Mesenchymal stem cell (in vitro differentiated cells and primary cell): ENCODE data around the gene HOXB13.

Experiments
- DNase-seq: peaks from one replicate; pipeline ENCODE4 v3.0.0-alpha.2; 2013
- H2AFZ ChIP-seq: one replicate; pipeline ENCODE4 v1.6.1; 2013; ENCODE audit warnings: low read depth, mild to moderate bottlenecking, control low read depth, inconsistent platforms, low read length, moderate library complexity
- H2AK5ac ChIP-seq: 2 replicates; pipeline ENCODE4 v1.6.1; 2013; ENCODE audit warnings: low read length, moderate library complexity, mild to moderate bottlenecking, inconsistent platforms; ENCODE audit not compliant: severe bottlenecking
- H2BK120ac ChIP-seq: one replicate; pipeline ENCODE4 v1.6.1; 2013; ENCODE audit warnings: low read depth, mild to moderate bottlenecking, inconsistent platforms, low read length, moderate library complexity
- H2BK12ac ChIP-seq, 2 experiments: one replicate each; pipeline ENCODE4 v1.6.1; 2013; ENCODE audit warnings: inconsistent platforms in 2 of 2, low read length in 2 of 2, mild to moderate bottlenecking in 2 of 2, moderate library complexity in 2 of 2, control low read depth in 1 of 2
- H2BK15ac ChIP-seq: one replicate; pipeline ENCODE4 v1.6.1; 2013; ENCODE audit warnings: mild to moderate bottlenecking, low read depth, inconsistent platforms; ENCODE audit not compliant: poor library complexity, severe bottlenecking
- H2BK5ac ChIP-seq: 2 replicates; pipeline ENCODE4 v1.6.1; 2013; ENCODE audit warnings: low read depth, mild to moderate bottlenecking, low read length, control low read depth, inconsistent platforms; ENCODE audit not compliant: poor library complexity, severe bottlenecking
- H3K14ac ChIP-seq, 2 experiments: one replicate each; pipeline ENCODE4 v1.6.1; 2013; ENCODE audit warnings: inconsistent platforms in 2 of 2, low read length in 2 of 2, control low read depth in 1 of 2, mild to moderate bottlenecking in 1 of 2, moderate library complexity in 1 of 2
- H3K18ac ChIP-seq, 2 experiments: one replicate each; pipeline ENCODE4 v1.6.1; 2013; ENCODE audit warnings: inconsistent platforms in 2 of 2, low read length in 2 of 2, control low read depth in 1 of 2, low read depth in 1 of 2, mild to moderate bottlenecking in 1 of 2
- H3K23ac ChIP-seq, 2 experiments: one replicate each; pipeline ENCODE4 v1.6.1; 2013; ENCODE audit warnings: inconsistent platforms in 2 of 2, low read length in 2 of 2, mild to moderate bottlenecking in 2 of 2, moderate library complexity in 2 of 2, control low read depth in 1 of 2
- H3K27ac ChIP-seq: 2 replicates; pipeline ENCODE4 v1.5.1; 2013; ENCODE audit warnings: mild to moderate bottlenecking, moderate library complexity, low read length, control low read depth, inconsistent platforms; ENCODE audit not compliant: poor library complexity, severe bottlenecking
- H3K27me3 ChIP-seq, 2 experiments: 2 replicates each; pipeline versions ENCODE4 v1.6.1 to v1.7.0; 2013; ENCODE audit warnings: low read length in 2 of 2, mild to moderate bottlenecking in 2 of 2, moderate library complexity in 2 of 2, control low read depth in 1 of 2, inconsistent platforms in 1 of 2; ENCODE audit not compliant: control insufficient read depth in 1 of 2, insufficient read depth in 1 of 2
- H3K36me3 ChIP-seq, 2 experiments: 2 replicates each; pipeline versions ENCODE4 v1.6.1 to v1.7.0; 2013; ENCODE audit warnings: low read length in 2 of 2, control low read depth in 1 of 2, inconsistent platforms in 1 of 2, low read depth in 1 of 2, mild to moderate bottlenecking in 1 of 2; ENCODE audit not compliant: insufficient read depth in 2 of 2, control insufficient read depth in 1 of 2
- H3K4ac ChIP-seq, 2 experiments: one replicate each; pipeline ENCODE4 v1.6.1; 2013; ENCODE audit warnings: inconsistent platforms in 2 of 2, low read length in 2 of 2, mild to moderate bottlenecking in 2 of 2, moderate library complexity in 2 of 2, control low read depth in 1 of 2, low read depth in 1 of 2
- H3K4me1 ChIP-seq: 2 replicates; pipeline ENCODE4 v1.6.1; 2013; ENCODE audit warnings: low read depth, low read length, control low read depth; ENCODE audit not compliant: control insufficient read depth, insufficient read depth
- H3K4me2 ChIP-seq: 2 replicates; pipeline ENCODE4 v1.6.1; 2013; ENCODE audit warnings: low read length, mild to moderate bottlenecking, inconsistent platforms; ENCODE audit not compliant: poor library complexity, severe bottlenecking
- H3K4me3 ChIP-seq, 2 experiments: 2 replicates each; pipeline versions ENCODE4 v1.5.1 to v1.7.0; 2013; ENCODE audit warnings: low read length in 2 of 2, mild to moderate bottlenecking in 2 of 2, control low read depth in 1 of 2, low read depth in 1 of 2; ENCODE audit not compliant: insufficient read depth in 1 of 2
- H3K79me1 ChIP-seq: replicated peaks from 2 replicates; pipeline ENCODE4 v1.6.1; 2013; ENCODE audit warnings: mild to moderate bottlenecking, control low read depth, low read length, inconsistent platforms; ENCODE audit not compliant: poor library complexity, severe bottlenecking
- H3K9ac ChIP-seq: 2 replicates; pipeline ENCODE4 v1.7.0; 2013; ENCODE audit warnings: mild to moderate bottlenecking, low read length, moderate library complexity
- H3K9me3 ChIP-seq: 2 replicates; pipeline ENCODE4 v1.7.0; 2013; ENCODE audit warnings: mild to moderate bottlenecking, low read length; ENCODE audit not compliant: control insufficient read depth
- H4K8ac ChIP-seq: one replicate; pipeline ENCODE4 v1.6.1; 2013; ENCODE audit warnings: inconsistent platforms, mild to moderate bottlenecking, low read length, moderate library complexity
- H4K91ac ChIP-seq: one replicate; pipeline ENCODE4 v1.6.1; 2013; ENCODE audit warnings: mild to moderate bottlenecking, low read length, inconsistent platforms
- WGBS: methylation state at CpG from one replicate; pipeline ENCODE4 v1.1.7; 2013; ENCODE audit warnings: mixed read lengths; 5-methylcytosine and 5-hydroxymethylcytosine counted together

The HOXB13 gene

DNA sequence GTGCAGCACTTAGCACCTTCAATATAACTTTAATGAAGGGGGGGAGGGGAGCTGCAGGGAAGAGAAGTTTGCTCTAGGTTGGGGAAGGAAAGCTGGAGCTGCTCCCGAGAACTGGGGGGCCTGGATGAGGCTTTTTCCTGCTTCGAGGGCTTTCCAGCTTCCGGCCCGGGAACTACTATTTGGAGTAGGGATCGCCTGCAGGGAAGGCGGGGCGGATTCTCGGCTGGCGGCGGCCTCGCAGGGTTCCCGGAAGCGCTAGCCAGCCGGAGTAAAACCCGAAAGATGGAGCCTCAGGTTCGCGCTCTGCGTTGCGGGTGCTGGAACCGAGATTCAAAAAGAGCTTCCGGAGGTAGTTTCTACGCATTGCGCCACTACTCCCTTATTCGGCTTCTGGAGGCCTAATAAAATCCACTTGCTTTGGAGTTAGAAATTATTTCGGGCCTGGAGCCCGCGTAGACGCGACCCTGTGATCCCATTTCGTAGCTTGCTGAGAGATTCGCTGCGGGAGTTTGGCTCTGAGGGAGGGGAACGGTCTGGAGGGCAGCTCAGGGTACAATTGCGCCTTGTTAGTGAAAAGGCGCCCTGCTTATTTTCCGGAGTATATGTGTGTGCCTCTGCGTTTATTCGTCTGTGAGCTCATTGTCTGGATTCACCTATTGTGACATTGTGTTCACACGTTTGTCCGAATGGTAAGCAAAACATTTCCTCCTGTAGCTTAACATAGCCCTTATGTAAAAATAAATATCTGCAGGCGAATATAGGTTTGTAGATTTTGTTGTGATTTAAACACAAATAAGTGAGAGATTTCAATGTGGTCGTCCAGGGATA, 4.9 kb downstream of the HOXB13 start:
- Histone ChIP-seq H3K18ac (peak overlapping the region; percentile 26 to 37), H3K4me2 (peak overlapping the region; percentile 63), H3K4me1 (peaks cover 31% of the 10 kb centered on the region), H2BK5ac (no peak overlapping the region), H3K9me3 (peaks cover under 1% of the 10 kb centered on the region), H3K14ac (no peak overlapping the region), H3K4ac (no peak overlapping the region), H3K4me3 (peak overlapping the region in 1 of 2 experiments; percentile 23), H2BK120ac (no peak overlapping the region), H3K36me3 (peaks cover 0 to 3% of the 10 kb centered on the region in 2 experiments), H3K79me1 (no peaks in the 10 kb centered on the region), H4K8ac (peak overlapping the region; percentile 29), H3K27ac (no peak overlapping the region), H3K23ac (no peak overlapping the region), H2BK12ac (peak overlapping the region in 1 of 2 experiments; percentile 8), H3K27me3 (peaks cover 99 to 100% of the 10 kb centered on the region in 2 experiments), H2AK5ac (no peak overlapping the region), H2BK15ac (no peak overlapping the region), H3K9ac (no peak overlapping the region), H4K91ac (no peak overlapping the region), H2AFZ (peak overlapping the region; percentile 49)
- 5% methylated on average over 38 of the region's 42 CpGs for WGBS
- DNase-seq, result peak; percentile 33

DNA sequence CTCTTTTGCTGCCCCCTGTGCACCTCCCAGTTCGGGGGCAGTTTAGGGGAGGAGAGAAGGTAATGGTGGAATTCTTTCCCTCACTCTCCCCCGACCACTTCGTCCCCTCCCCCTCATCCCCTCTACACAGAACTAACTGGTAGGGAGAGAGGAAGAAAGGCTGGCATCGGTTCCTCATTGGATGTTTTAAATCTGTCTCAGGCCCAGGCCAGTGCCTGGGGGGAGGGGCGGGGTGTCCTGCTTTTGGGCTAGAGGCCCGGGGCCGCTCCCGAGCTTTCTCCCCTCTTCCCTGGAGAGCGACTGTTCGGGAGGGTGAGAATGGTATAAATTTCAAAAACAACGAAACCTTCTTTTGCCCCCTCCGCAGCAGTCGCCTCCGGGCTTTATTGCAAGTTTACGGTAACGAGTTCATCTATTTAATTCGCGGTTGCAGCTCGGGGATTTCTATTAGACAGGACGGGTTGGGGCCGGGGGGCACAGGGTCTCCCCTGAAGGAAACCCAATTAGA, 5.6 kb downstream of the HOXB13 start, which contains the start of gene PRAC2:
TSS of gene PRAC2 (plus strand) at position 271 of the 508 bp plus-strand sequence. CDS start 1,226 bp downstream, outside the sequence.
- Histone ChIP-seq H2BK12ac (peak within 1 kb of the TSS in 1 of 2 experiments; percentile 8), H2BK120ac (no peak within 1 kb of the TSS), H3K9ac (no peak within 1 kb of the TSS), H4K91ac (no peak within 1 kb of the TSS), H3K27ac (no peak within 1 kb of the TSS), H3K36me3 (peaks cover 0 to 3% of the 10 kb centered on the region in 2 experiments), H3K27me3 (peaks cover 99 to 100% of the 10 kb centered on the region in 2 experiments), H2BK5ac (no peak within 1 kb of the TSS), H3K14ac (no peak within 1 kb of the TSS), H3K4me3 (peak within 1 kb of the TSS in 1 of 2 experiments; percentile 23), H2AFZ (peak within 1 kb of the TSS; percentile 49), H3K23ac (no peak within 1 kb of the TSS), H2AK5ac (no peak within 1 kb of the TSS), H3K9me3 (peaks cover 6% of the 10 kb centered on the region), H4K8ac (peak within 1 kb of the TSS; percentile 75), H3K4me1 (peaks cover 27% of the 10 kb centered on the region), H3K79me1 (no peaks in the 10 kb centered on the region), H2BK15ac (no peak within 1 kb of the TSS), H3K4me2 (peak within 1 kb of the TSS; percentile 63), H3K4ac (no peak within 1 kb of the TSS), H3K18ac (peak within 1 kb of the TSS; percentile 26 to 37)
- 13% methylated on average over 15 of the region's 21 CpGs for WGBS
- DNase-seq, result peak; percentile 15

DNA sequence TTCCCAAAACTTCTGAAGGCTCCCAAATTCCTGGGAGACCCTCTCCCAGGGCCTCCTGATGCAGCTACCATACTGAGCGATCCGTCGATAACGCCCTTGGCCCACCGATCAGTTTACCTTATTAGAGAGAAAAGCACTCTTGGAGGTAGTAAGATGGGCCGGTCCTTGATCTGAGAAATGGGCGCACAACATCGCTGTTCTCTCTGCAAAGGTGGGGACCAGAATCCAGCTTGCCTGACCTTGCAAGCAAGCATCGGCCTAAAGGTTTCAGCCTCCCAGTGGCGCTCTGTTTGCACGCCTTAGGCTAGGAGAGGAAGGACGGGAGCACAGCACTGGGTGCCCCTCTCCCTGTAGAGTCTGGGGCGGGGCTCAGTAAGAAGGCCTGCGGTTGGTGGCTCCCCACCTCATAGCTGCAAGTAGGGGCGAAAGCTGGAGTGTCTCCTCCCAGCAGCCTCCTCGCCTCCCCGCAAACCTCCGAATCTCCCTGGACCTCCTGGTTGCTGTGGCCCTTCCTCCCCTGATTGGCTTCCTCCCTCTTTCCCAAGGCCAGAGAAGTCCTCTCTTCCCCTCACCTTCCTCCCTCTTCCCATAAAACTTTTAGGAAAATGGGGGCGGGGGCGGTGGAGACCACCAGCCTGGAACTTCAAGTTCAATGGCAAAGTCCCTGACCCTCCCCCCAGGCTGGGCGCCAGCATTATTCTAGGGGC, 6.2 kb downstream of the HOXB13 start, which contains the start of gene PRAC1:
TSS of gene PRAC1 (minus strand) at position 318 of the 707 bp plus-strand sequence. CDS start at position 192, 126 bp downstream.
- peaks cover 6% of the 10 kb centered on the region for H3K9me3 ChIP-seq
- peak within 1 kb of the TSS in 1 of 2 experiments; percentile 37 for H3K18ac ChIP-seq
- DNase-seq, result no peak
- no peak within 1 kb of the TSS for H2AK5ac ChIP-seq
- H2BK120ac ChIP-seq, result no peak within 1 kb of the TSS
- H3K27me3 ChIP-seq, result peaks cover 98 to 99% of the 10 kb centered on the region in 2 experiments
- no peak within 1 kb of the TSS for H3K14ac ChIP-seq
- H3K4me2 ChIP-seq, result peak within 1 kb of the TSS; percentile 63
- 46% methylated on average over 20 of the region's 21 CpGs for WGBS
- peak within 1 kb of the TSS; percentile 75 for H4K8ac ChIP-seq
- no peak within 1 kb of the TSS for H2BK5ac ChIP-seq
- H3K79me1 ChIP-seq, result no peaks in the 10 kb centered on the region
- peak within 1 kb of the TSS in 1 of 2 experiments; percentile 23 for H3K4me3 ChIP-seq
- H3K4ac ChIP-seq, result no peak within 1 kb of the TSS
- H2BK12ac ChIP-seq, result no peak within 1 kb of the TSS
- H3K36me3 ChIP-seq, result peaks cover 0 to 3% of the 10 kb centered on the region in 2 experiments
- H3K27ac ChIP-seq, result no peak within 1 kb of the TSS
- H4K91ac ChIP-seq, result no peak within 1 kb of the TSS
- no peak within 1 kb of the TSS for H2BK15ac ChIP-seq
- no peak within 1 kb of the TSS for H3K23ac ChIP-seq
- no peak within 1 kb of the TSS for H2AFZ ChIP-seq
- peaks cover 27% of the 10 kb centered on the region for H3K4me1 ChIP-seq
- no peak within 1 kb of the TSS for H3K9ac ChIP-seq
